Prostate gland (tissue), 2 donors: ENCODE measurements around the gene LYPD6B. TPM values are rescaled to one million over a fixed set of nuclear protein-coding genes. Genes with fewer than 3 reads are reported as not detected.

ENCODE experiments used
- DNase-seq: peaks from one replicate; pipeline ENCODE4 v3.0.0-alpha.2; 2019; ENCODE audit warnings: low spot score
- H3K27ac ChIP-seq, 2 donors: fragments of 200-600 bp; sonication (generic); 2 replicates each; pipeline ENCODE4 v1.5.1; 2017 to 2019
- H3K27me3 ChIP-seq: fragments of 200-600 bp; sonication (generic); replicated peaks from 2 replicates; pipeline ENCODE4 v1.5.1; 2019; ENCODE audit not compliant: insufficient read depth
- H3K36me3 ChIP-seq, 2 donors: fragments of 200-600 bp; sonication (generic); 1 replicate in 1 of 2; 2 replicates in 1 of 2; pipeline versions ENCODE4 v1.5.1 to v1.8.1; 2017 to 2019
- H3K4me1 ChIP-seq: fragments of 200-600 bp; sonication (generic); replicated peaks from 2 replicates; pipeline ENCODE4 v1.5.1; 2019
- H3K4me3 ChIP-seq, 2 donors: fragments of 200-600 bp; sonication (generic); 2 replicates each; pipeline ENCODE4 v1.5.1; 2017 to 2019
- H3K9me3 ChIP-seq: fragments of 200-600 bp; sonication (generic); 2 replicates; pipeline ENCODE4 v1.5.1; 2017
- POLR2A ChIP-seq: fragments of 450-650 bp; IDR thresholded peaks from one replicate; pipeline ENCODE4 v1.6.1; 2016; ENCODE audit warnings: antibody characterized with exemption, mild to moderate bottlenecking
- POLR2AphosphoS5 ChIP-seq: sonication (generic); formaldehyde crosslinking; IDR thresholded peaks from one replicate; pipeline ENCODE4 v1.6.1; 2017; ENCODE audit warnings: antibody characterized with exemption
- WGBS: methylation state at CpG from one replicate; pipeline ENCODE4 v1.1.5; 2018; 5-methylcytosine and 5-hydroxymethylcytosine counted together
- intact Hi-C: fragments of 100-400 bp; cut with DNase I; formaldehyde crosslinking; loops from one replicate; pipeline ENCODE4 v1.14.2; 2022
- total RNA-seq, 2 donors: library from RNA; depleted of rRNA; stranded (reverse); fragments of >200 nt; gene quantifications; one replicate each; pipeline ENCODE4 v1.1.0, GENCODE V29; 2016
- TF ChIP-seq, protein P1 (sequence below), 4 experiments: fragments of 200-600 bp in 2 of 4; fragments of 450-650 bp in 2 of 4; sonication (generic) in 2 of 4; IDR thresholded peaks; 1 replicate in 3 of 4; 2 replicates in 1 of 4; pipeline ENCODE4 v1.5.1; 2016 to 2019; ENCODE audit warnings: antibody characterized with exemption in 4 of 4, mild to moderate bottlenecking in 2 of 4, moderate library complexity in 2 of 4

LYPD6B gene
- total RNA-seq, 2 donors from 2014 or later, result 16.8 to 17.8 TPM

- H3K4me1 ChIP-seq, result no peaks in the 10 kb centered on the region
- H3K9me3 ChIP-seq, result no peaks in the 10 kb centered on the region
- no peaks in the 10 kb centered on the region for H3K27me3 ChIP-seq
- H3K4me3 ChIP-seq, result no peak overlapping the region
- H3K36me3 ChIP-seq, result no peaks in the 10 kb centered on the region
- WGBS, result 32% methylated on average over 6 of the region's 6 CpGs
- TF ChIP-seq POLR2AphosphoS5, result no peak
- TF ChIP-seq, protein P1, sequence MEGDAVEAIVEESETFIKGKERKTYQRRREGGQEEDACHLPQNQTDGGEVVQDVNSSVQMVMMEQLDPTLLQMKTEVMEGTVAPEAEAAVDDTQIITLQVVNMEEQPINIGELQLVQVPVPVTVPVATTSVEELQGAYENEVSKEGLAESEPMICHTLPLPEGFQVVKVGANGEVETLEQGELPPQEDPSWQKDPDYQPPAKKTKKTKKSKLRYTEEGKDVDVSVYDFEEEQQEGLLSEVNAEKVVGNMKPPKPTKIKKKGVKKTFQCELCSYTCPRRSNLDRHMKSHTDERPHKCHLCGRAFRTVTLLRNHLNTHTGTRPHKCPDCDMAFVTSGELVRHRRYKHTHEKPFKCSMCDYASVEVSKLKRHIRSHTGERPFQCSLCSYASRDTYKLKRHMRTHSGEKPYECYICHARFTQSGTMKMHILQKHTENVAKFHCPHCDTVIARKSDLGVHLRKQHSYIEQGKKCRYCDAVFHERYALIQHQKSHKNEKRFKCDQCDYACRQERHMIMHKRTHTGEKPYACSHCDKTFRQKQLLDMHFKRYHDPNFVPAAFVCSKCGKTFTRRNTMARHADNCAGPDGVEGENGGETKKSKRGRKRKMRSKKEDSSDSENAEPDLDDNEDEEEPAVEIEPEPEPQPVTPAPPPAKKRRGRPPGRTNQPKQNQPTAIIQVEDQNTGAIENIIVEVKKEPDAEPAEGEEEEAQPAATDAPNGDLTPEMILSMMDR (IDR thresholded peaks at IDR 0.05), result no peak
- no peak for TF ChIP-seq POLR2A
- H3K27ac ChIP-seq, result no peak overlapping the region
- intact Hi-C loops, result no loop called here
- no peak for DNase-seq
Observed at GRCh38 chr2:149119368-149119767, 80.9 kb downstream of the LYPD6B start.

GRCh38 chr2:149122516-149122915, 84.0 kb downstream of the LYPD6B start:
- Histone ChIP-seq H3K4me1 (no peaks in the 10 kb centered on the region), H3K4me3 (no peak overlapping the region), H3K36me3 (no peaks in the 10 kb centered on the region), H3K27me3 (no peaks in the 10 kb centered on the region), H3K9me3 (no peaks in the 10 kb centered on the region), H3K27ac (no peak overlapping the region)
- intact Hi-C loops, result no loop called here
- WGBS, result 91% methylated on average over 2 of the region's 2 CpGs
- TF ChIP-seq POLR2A (no peak), POLR2AphosphoS5 (no peak)
- TF ChIP-seq, protein P1 (IDR thresholded peaks at IDR 0.05), result no peak
- no peak for DNase-seq

DNA sequence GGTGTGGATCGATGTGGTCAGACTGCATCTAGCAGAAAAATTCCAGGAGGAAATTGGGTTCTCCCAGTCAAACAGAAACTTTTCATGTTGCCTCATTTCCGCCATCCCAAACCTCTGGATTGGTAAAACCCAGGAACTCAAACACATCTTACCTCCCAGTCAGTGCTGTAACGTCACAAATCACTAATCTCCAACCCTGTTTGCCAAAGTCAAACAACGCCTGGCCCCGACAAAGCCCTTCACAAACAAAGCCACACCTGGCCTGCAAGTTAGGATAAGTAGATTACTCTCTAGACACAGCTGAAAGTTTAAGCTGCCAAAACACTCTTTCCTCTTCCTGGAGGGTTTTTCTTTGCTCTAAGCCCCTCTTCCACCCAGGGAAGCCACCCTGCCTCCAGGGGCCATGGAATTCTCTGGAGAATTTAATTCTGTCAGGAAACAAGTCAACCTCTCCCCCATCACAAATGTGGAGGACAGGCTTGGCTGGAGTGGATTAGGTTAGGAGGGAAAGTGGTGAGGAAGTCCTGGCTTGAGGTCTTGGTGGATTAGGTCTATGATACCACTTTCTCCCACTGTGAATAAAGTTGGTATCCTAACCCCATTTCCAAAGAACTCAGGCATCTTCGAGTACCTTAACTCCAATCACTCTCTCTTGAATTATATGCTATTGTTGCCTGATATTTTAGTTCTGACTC, 86.7 kb downstream of the LYPD6B start:
- WGBS, result 64% methylated on average over 6 of the region's 6 CpGs
- TF ChIP-seq, protein P1 (IDR thresholded peaks at IDR 0.05), result no peak
- Histone ChIP-seq H3K9me3 (no peaks in the 10 kb centered on the region), H3K36me3 (no peaks in the 10 kb centered on the region), H3K4me1 (no peaks in the 10 kb centered on the region), H3K4me3 (no peak overlapping the region), H3K27me3 (no peaks in the 10 kb centered on the region), H3K27ac (no peak overlapping the region)
- intact Hi-C loops, result no loop called here
- DNase-seq, result peak; percentile 21

DNA sequence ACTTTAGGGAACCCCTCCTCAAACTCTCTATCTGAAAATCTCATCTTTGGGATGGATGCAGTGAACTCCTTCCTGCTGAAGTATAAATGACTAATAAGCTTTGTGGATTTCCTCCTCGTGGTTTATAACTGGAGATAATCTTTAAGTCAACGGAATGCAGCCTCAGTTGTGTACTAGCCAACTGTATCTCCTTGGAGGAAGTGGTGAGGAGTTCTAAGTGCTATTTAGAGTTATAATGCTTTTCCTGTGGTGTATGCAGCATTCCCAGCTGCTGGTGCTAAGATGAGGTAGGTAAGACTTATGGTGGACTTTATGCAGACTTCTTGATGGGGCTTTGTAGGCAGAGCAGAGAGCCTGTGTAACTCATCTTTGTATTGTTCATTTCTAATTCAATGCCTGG, 90.9 kb downstream of the LYPD6B start:
- no peak for DNase-seq
- intact Hi-C loops, result no loop called here
- H3K4me1 ChIP-seq, result no peaks in the 10 kb centered on the region
- no peak overlapping the region for H3K4me3 ChIP-seq
- H3K27me3 ChIP-seq, result no peaks in the 10 kb centered on the region
- 34% methylated on average over 2 of the region's 2 CpGs for WGBS
- no peaks in the 10 kb centered on the region for H3K9me3 ChIP-seq
- TF ChIP-seq POLR2A (no peak), POLR2AphosphoS5 (no peak)
- TF ChIP-seq, protein P1 (IDR thresholded peaks at IDR 0.05), result no peak
- no peaks in the 10 kb centered on the region for H3K36me3 ChIP-seq
- H3K27ac ChIP-seq, result no peak overlapping the region

DNA sequence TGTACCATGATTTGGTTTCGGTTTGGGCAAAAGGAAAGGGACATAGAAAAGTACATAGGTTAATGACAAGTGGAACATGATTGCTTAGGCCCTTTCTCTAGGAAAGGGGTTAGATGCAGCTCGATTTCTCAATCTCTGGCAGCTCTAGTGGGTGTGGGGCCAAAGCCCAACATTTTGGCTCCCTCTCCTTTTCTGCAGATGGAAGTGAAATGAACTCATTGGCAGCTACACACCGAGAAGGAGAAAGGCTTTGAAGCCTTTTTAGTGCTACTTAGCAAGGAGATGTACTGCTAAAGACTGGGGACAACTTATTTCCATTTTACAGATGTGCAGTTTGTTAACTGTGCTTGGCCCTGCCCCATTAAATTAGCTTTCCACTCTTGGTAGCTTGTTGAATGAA, 93.8 kb downstream of the LYPD6B start:
- 52% methylated on average over 3 of the region's 3 CpGs for WGBS
- H3K9me3 ChIP-seq, result no peaks in the 10 kb centered on the region
- H3K27ac ChIP-seq, result no peak overlapping the region
- no peak overlapping the region for H3K4me3 ChIP-seq
- no peaks in the 10 kb centered on the region for H3K4me1 ChIP-seq
- no peaks in the 10 kb centered on the region for H3K27me3 ChIP-seq
- no peak for DNase-seq
- intact Hi-C loops, result no loop called here
- TF ChIP-seq POLR2AphosphoS5 (no peak), POLR2A (no peak)
- TF ChIP-seq, protein P1 (IDR thresholded peaks at IDR 0.05), result no peak
- no peaks in the 10 kb centered on the region for H3K36me3 ChIP-seq
